IPS-18c (cell line): Measurements from ENCODE around the gene CNTN1.

ENCODE experiments used
- H3K4me3 ChIP-seq: 2 replicates; pipeline ENCODE4 v1.7.0; 2013; ENCODE audit warnings: low read depth, mild to moderate bottlenecking, low read length, moderate library complexity; ENCODE audit not compliant: insufficient read depth
- H3K9me3 ChIP-seq: one replicate; pipeline ENCODE4 v1.6.1; 2013; ENCODE audit warnings: mild to moderate bottlenecking, low read length, moderate library complexity; ENCODE audit not compliant: control insufficient read depth, insufficient read depth

CNTN1 gene

GRCh38 chr12:40819436-40820108, 127.3 kb downstream of the CNTN1 start:
- H3K4me3 ChIP-seq = no peak overlapping the region; the same call in 1 of the 2 replicates
- peaks cover 2% of the 10 kb centered on the region for H3K9me3 ChIP-seq

DNA sequence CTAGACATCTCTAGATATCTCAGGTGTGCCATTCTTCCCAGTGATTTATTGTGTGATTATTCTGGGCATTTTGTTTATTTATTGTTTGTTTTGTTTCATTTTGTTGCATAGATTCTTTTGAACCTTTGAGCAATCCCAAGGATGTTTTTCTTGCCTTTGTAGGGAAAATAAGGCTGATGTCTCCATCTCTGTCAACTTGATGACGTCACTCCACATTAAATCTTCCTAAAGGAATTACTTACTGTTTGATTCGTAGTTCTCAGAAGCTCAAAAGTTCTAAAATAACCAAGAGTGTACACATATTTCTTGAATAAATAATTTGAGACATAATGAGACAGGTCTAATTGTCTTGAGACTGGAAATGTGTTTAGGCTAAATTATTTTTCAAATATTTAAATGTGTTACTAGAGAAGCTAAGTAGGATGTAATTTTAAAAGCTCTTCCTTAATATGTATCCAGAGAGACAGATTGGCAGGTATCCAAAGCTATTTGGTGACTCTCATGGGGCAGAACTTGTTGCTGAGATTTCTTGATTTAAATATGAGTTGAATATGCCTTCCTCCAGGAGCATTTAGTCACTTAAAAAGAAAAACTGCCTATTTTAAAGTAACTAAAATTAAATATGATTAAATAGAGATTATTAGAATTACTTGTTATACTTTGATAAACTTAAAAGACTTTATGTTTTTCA, 128.7 kb downstream of the CNTN1 start:
- Histone ChIP-seq H3K4me3 (no peak overlapping the region), H3K9me3 (no peaks in the 10 kb centered on the region)

DNA sequence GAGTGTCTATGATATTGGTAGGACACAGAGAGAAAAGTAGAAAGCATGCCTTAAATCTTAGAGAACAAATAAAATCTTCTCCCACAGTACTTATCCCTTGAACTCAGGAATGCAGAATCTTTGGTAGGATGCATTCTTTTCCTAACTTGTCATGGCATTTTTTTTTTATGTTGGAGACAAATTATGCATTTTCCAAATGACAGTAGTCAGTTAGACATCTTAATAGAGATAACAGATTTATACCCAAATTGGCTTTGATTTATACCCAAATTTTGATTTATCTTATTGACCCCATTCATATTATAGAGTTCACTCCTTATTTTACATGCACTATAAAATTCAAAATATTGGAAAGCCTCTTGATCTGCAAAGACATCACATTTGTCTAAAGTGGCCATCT, 132.9 kb downstream of the CNTN1 start:
- H3K9me3 ChIP-seq = no peaks in the 10 kb centered on the region

DNA sequence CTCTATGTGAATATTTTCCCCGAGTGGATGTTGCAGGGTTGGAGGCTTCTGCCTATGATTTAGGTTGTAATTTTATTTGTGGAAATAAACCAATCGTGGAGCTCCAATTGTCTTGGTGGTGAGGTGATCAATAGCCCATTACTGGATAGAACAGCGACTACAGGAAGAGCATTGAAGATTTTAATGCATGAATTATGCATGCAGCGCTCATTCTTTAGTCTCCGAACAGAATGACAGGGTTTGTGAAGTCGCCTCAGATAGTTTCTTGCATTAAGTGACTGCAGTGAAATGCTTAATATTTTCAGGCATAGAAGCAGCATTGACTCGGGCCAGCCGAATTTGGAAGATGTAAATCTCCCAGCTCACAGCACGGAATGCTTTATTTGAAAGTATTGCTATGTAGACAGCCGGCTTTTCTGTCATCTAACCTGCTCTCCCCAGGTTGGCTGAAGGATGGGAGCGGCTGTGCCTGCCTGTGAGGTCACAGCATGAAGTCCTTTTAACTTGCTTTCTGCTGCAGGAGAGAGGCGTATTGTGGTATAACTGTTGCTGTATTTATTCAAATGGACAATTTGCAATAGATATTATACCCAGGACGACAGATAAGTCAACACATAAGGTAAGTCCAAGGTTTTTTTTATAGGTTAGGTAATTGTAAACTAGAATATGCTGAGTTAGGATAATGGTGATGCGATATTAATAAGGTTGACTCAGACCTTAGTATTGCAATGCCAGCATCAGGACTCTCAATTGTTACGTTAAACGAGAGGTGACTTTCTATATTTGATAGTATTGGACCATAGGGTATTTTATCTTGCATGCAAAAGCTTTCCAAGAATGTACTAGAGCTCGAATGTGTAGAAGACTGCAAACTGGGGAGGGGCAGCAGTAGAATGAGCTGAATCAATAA, 135.7 kb downstream of the CNTN1 start:
- H3K9me3 ChIP-seq = no peaks in the 10 kb centered on the region
- 0 out of 2 replicates have a peak overlapping the region, but pooled peaks have one; percentile 2 for H3K4me3 ChIP-seq

More for the DNA sequence above, 132.9 kb downstream of the CNTN1 start:
- no peak overlapping the region for H3K4me3 ChIP-seq

DNA sequence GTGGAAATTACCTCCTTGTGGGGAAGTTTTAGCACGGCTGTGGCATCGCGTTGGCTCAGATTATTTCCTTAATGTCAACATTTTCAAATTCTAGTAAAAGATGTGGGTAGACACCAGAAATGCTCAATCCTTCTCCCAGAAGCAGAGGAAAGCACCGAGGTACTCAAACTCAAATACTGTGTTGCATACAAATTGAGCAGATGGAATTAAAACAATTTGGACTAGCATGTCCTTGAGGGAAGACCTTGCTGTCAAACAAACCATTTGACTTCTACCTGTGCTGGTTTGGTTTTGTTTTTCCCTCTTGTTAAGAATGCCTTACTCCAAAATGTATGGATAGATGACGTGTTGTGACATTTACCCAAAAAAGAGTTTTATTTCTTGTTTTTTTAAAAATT, 136.4 kb downstream of the CNTN1 start:
- H3K4me3 ChIP-seq = no peak overlapping the region
- no peaks in the 10 kb centered on the region for H3K9me3 ChIP-seq

DNA sequence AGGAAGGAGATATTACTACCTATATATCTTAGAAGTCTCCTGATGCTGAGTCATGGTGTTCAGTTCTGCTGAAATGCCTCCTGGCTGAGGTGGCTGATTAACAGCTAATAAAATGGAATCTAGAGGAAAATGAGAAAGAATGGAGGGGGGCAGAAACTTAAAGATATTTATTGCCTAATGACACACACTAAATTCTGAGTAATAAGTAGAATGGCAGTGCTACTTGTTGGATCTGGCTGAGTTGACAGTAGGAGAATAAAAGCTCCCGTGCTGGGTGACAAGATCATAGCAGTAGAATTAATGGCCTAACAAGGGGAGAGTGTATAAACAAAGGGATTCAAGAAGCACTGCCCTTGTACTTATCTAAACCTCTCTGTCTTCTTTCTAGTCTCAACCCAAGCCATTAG, 137.5 kb downstream of the CNTN1 start:
- Histone ChIP-seq H3K9me3 (no peaks in the 10 kb centered on the region), H3K4me3 (no peak overlapping the region)

GRCh38 chr12:40831916-40832315, 139.7 kb downstream of the CNTN1 start:
- no peak overlapping the region for H3K4me3 ChIP-seq
- H3K9me3 ChIP-seq = no peaks in the 10 kb centered on the region

GRCh38 chr12:40832668-40833067, 140.4 kb downstream of the CNTN1 start:
- Histone ChIP-seq H3K9me3 (no peaks in the 10 kb centered on the region), H3K4me3 (no peak overlapping the region)

DNA sequence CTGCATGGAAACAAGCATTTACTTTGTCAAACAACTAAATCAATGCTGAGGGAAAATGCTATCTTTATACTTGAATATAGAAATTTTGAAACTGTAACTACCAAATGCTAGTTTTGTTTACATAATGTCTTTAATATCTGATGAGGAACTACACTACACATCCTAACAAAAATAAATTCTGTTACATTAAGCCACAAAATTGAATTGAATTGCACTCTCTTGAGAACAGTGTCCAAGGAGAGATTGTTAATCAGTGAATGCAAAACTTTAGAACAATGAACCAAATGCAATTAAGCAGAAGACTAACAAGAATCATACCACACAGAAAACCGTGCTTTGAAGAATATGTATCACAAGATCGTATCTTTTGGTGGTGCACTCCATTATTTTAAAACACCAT, 141.6 kb downstream of the CNTN1 start:
- Histone ChIP-seq H3K9me3 (peaks cover 2% of the 10 kb centered on the region), H3K4me3 (no peak overlapping the region)

DNA sequence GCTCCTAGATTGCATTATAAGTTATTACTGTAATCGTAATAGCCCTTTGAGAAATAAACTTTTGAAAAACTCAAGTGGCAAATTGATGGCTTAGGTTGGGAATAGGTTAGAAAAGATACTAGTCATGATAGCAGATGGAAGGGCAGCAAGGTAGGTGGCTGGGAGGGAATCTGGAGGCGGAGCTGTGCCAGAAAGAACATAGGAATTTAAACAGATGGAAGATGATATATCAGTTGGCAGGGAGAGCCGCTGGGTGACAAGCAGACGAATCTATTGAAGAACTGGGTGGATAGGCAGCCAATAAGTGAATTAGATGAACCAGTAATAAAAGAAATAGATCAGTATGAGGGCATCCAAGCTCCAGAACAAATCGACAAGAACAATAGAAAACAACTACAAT, 142.1 kb downstream of the CNTN1 start:
- Histone ChIP-seq H3K9me3 (peaks cover 2% of the 10 kb centered on the region), H3K4me3 (no peak overlapping the region)

DNA sequence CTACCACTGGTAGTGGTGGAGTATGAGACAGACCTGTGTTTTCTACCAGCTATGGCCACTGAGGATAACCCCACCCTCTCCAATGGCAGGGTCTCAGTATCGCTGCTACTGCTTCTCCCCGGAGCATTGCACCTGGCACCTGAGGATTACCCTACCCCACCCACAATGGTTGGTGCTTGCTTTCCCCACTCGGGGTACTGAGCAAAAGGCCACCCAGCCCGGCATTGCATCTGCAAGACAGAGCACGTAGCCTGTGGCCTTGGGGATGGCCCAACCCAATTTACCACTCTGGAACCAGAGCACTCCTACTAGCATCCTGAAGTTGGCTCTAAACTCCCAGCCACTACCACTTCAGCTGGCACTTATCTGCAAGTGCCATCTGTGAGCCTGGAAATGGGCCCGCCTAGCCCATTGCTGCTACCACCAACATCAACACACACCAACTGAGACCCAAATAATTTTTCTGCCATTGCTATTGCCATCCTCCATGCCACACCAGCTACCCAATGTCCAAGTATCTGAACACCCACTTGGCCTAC, 145.7 kb downstream of the CNTN1 start:
- H3K4me3 ChIP-seq = no peak overlapping the region
- peaks cover 2% of the 10 kb centered on the region for H3K9me3 ChIP-seq

DNA sequence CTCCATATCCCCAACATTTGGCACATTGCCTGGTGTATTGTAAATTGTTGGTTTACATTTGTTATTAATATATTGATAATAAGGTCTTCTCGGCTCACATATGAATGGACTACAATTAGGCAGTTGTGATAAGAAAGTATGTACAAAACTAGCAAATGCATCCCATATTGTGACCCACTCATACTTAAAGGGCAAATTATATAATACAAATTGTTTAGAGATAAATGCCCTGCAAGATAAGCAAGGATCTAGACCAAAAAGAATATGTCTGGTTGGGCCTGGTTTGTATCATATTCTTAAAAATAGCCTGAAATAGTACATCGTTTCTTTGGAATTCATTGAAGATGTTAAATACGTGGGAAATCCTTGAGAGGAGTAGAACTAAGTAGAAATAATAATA, 151.3 kb downstream of the CNTN1 start:
- Histone ChIP-seq H3K9me3 (no peaks in the 10 kb centered on the region), H3K4me3 (no peak overlapping the region)

- H3K9me3 ChIP-seq = no peaks in the 10 kb centered on the region
- H3K4me3 ChIP-seq = no peak overlapping the region
Measured at GRCh38 chr12:40853221-40853620, 161.0 kb downstream of the CNTN1 start.

GRCh38 chr12:40854604-40855003, 162.4 kb downstream of the CNTN1 start:
- H3K9me3 ChIP-seq = no peaks in the 10 kb centered on the region
- H3K4me3 ChIP-seq = no peak overlapping the region

DNA sequence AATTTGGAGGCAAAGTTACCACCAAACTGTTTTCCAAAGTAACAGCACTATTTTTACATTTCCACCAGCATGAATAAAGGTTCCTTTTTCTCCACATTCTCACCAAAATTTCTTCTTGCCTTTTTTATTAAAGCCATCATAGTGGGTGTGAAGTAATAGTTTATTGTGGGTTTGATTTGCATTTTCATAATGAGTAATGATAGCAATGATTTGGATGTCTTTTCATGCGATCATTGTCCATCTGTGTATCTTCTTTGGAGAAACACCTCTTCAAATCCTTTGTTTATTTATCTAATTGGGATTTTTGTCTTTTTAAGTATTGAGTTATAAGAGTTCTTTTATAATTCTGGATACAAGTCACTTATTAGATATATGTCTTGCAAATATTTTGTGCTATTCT, 172.7 kb downstream of the CNTN1 start:
- no peak overlapping the region for H3K4me3 ChIP-seq
- no peaks in the 10 kb centered on the region for H3K9me3 ChIP-seq

GRCh38 chr12:40870981-40871380, 178.7 kb downstream of the CNTN1 start:
- Histone ChIP-seq H3K9me3 (no peaks in the 10 kb centered on the region), H3K4me3 (no peak overlapping the region)

GRCh38 chr12:40874868-40875267, 182.6 kb downstream of the CNTN1 start:
- Histone ChIP-seq H3K4me3 (no peak overlapping the region), H3K9me3 (no peaks in the 10 kb centered on the region)
